ENCODE results near the gene USP17L11.
"Not testable (repeated sequence)": the region's sequence is repeated elsewhere in the genome, so short reads cannot be mapped to it uniquely, and the experiment has no call there.

The USP17L11 gene

GRCh38 chr4:9215105-9215504 is at the start of gene USP17L11:
Gene USP17L11, plus strand, starts transcription at chr4:9215405. Its CDS starts 0 bp downstream, at chr4:9215405.
- not testable (repeated sequence) for DNase-seq (ENCODE audit: low read depth); H3K4me3 ChIP-seq (replicated peaks; ENCODE audit: low read depth, low read length)

- not testable (repeated sequence) for H3K4me3 ChIP-seq (replicated peaks; ENCODE audit: low read depth, low read length); DNase-seq (ENCODE audit: low read depth)
Observed at GRCh38 chr4:9165990-9166389, 49.2 kb upstream of the USP17L11 start.

- DNase-seq (ENCODE audit: low read depth); H3K4me3 ChIP-seq (replicated peaks; ENCODE audit: low read depth, low read length): not testable (repeated sequence)
Observed at GRCh38 chr4:9169791-9170459, 45.3 kb upstream of the USP17L11 start, which contains the start of gene FAM90A26. Gene FAM90A26, plus strand, starts transcription at chr4:9170409. Its CDS starts 2,764 bp downstream, at chr4:9173173.

GRCh38 chr4:9210357-9210756 is 4.8 kb upstream of the USP17L11 start, which contains the start of gene USP17L10:
Gene USP17L10, plus strand, starts transcription at chr4:9210657. Its CDS starts 0 bp downstream, at chr4:9210657.
- not testable (repeated sequence) for H3K4me3 ChIP-seq (replicated peaks; ENCODE audit: low read depth, low read length); DNase-seq (ENCODE audit: low read depth)

GRCh38 chr4:9214701-9215100 is 504 bp upstream of the USP17L11 start:
- H3K4me3 ChIP-seq (replicated peaks; ENCODE audit: low read depth, low read length); DNase-seq (ENCODE audit: low read depth): not testable (repeated sequence)

- H3K4me3 ChIP-seq (replicated peaks; ENCODE audit: low read depth, low read length); DNase-seq (ENCODE audit: low read depth): not testable (repeated sequence)
Observed at GRCh38 chr4:9219852-9220251, 4.6 kb downstream of the USP17L11 start, which contains the start of gene USP17L12. Gene USP17L12, plus strand, starts transcription at chr4:9220152. Its CDS starts 0 bp downstream, at chr4:9220152.

- not testable (repeated sequence) for DNase-seq (ENCODE audit: low read depth); H3K4me3 ChIP-seq (replicated peaks; ENCODE audit: low read depth, low read length)
Observed at GRCh38 chr4:9224596-9224995, 9.4 kb downstream of the USP17L11 start, which contains the start of gene USP17L13. Gene USP17L13, plus strand, starts transcription at chr4:9224896. Its CDS starts 0 bp downstream, at chr4:9224896.

GRCh38 chr4:9230249-9230648 is 15.0 kb downstream of the USP17L11 start:
- H3K4me3 ChIP-seq (replicated peaks; ENCODE audit: low read depth, low read length); DNase-seq (ENCODE audit: low read depth): not testable (repeated sequence)

- not testable (repeated sequence) for DNase-seq (ENCODE audit: low read depth); H3K4me3 ChIP-seq (replicated peaks; ENCODE audit: low read depth, low read length)
Observed at GRCh38 chr4:9234085-9234484, 18.9 kb downstream of the USP17L11 start, which contains the start of gene USP17L15. Gene USP17L15, plus strand, starts transcription at chr4:9234385. Its CDS starts 0 bp downstream, at chr4:9234385.

GRCh38 chr4:9238461-9238860 is 23.3 kb downstream of the USP17L11 start:
- not testable (repeated sequence) for DNase-seq (ENCODE audit: low read depth); H3K4me3 ChIP-seq (replicated peaks; ENCODE audit: low read depth, low read length)

GRCh38 chr4:9243579-9243978 is 28.4 kb downstream of the USP17L11 start, which contains the start of gene USP17L17:
Gene USP17L17, plus strand, starts transcription at chr4:9243879. Its CDS starts 0 bp downstream, at chr4:9243879.
- DNase-seq (ENCODE audit: low read depth); H3K4me3 ChIP-seq (replicated peaks; ENCODE audit: low read depth, low read length): not testable (repeated sequence)

GRCh38 chr4:9247953-9248680 is 32.9 kb downstream of the USP17L11 start, which contains the start of gene USP17L18:
Gene USP17L18, plus strand, starts transcription at chr4:9248630. Its CDS starts 0 bp downstream, at chr4:9248630.
- not testable (repeated sequence) for H3K4me3 ChIP-seq (replicated peaks; ENCODE audit: low read depth, low read length); DNase-seq (ENCODE audit: low read depth)

- not testable (repeated sequence) for DNase-seq (ENCODE audit: low read depth); H3K4me3 ChIP-seq (replicated peaks; ENCODE audit: low read depth, low read length)
Observed at GRCh38 chr4:9253078-9253477, 37.9 kb downstream of the USP17L11 start, which contains the start of gene USP17L19. Gene USP17L19, plus strand, starts transcription at chr4:9253378. Its CDS starts 0 bp downstream, at chr4:9253378.

GRCh38 chr4:9257824-9258223 is 42.6 kb downstream of the USP17L11 start, which contains the start of gene USP17L20:
Gene USP17L20, plus strand, starts transcription at chr4:9258124. Its CDS starts 0 bp downstream, at chr4:9258124.
- DNase-seq (ENCODE audit: low read depth); H3K4me3 ChIP-seq (replicated peaks; ENCODE audit: low read depth, low read length): not testable (repeated sequence)

GRCh38 chr4:9262572-9262971 is 47.4 kb downstream of the USP17L11 start, which contains the start of gene USP17L21:
Gene USP17L21, plus strand, starts transcription at chr4:9262872. Its CDS starts 0 bp downstream, at chr4:9262872.
- not testable (repeated sequence) for H3K4me3 ChIP-seq (replicated peaks; ENCODE audit: low read depth, low read length); DNase-seq (ENCODE audit: low read depth)
